Body of pancreas (tissue), 4 donors: Measurements from ENCODE around the gene NUDT10. TPM values are rescaled to one million over a fixed set of nuclear protein-coding genes. Genes with fewer than 3 reads are reported as not detected.
"Not testable (repeated sequence)": the region's sequence is repeated elsewhere in the genome, so short reads cannot be mapped to it uniquely, and the experiment has no call there.

Source experiments
- ATAC-seq: fragments of 150-250 bp; one replicate; pipeline ENCODE4 v1.9.1; 2016
- DNase-seq, 4 donors: peaks; one replicate each; pipeline ENCODE4 v3.0.0-alpha.2; 2019
- H3K27ac ChIP-seq, 4 donors: fragments of 200-600 bp; sonication (generic); 1 replicate in 3 of 4; 2 replicates in 1 of 4; pipeline versions ENCODE4 v1.5.1 to v1.6.1; 2016 to 2019; ENCODE audit warnings: mild to moderate bottlenecking in 1 of 4, mixed read lengths in 1 of 4, moderate library complexity in 1 of 4
- H3K27me3 ChIP-seq, 2 donors: fragments of 200-600 bp; sonication (generic); one replicate each; pipeline ENCODE4 v1.6.0; 2016; ENCODE audit warnings: mild to moderate bottlenecking in 1 of 2
- H3K36me3 ChIP-seq, 2 donors: fragments of 200-600 bp; sonication (generic); replicated peaks in 1 of 2; 2 replicates each; pipeline ENCODE4 v1.5.1; 2016; ENCODE audit warnings: low read depth in 2 of 2; ENCODE audit not compliant: insufficient read depth in 1 of 2
- H3K4me1 ChIP-seq: fragments of 200-600 bp; sonication (generic); one replicate; pipeline ENCODE4 v1.6.0; 2016
- H3K4me3 ChIP-seq, 2 donors: fragments of 200-600 bp; sonication (generic); 1 replicate in 1 of 2; 2 replicates in 1 of 2; pipeline ENCODE4 v1.5.1; 2016 to 2019
- H3K9me3 ChIP-seq, 3 donors: fragments of 200-600 bp; sonication (generic); 1 replicate in 2 of 3; 2 replicates in 1 of 3; pipeline ENCODE4 v1.5.1; 2016
- CTCF ChIP-seq, 7 experiments: fragments of 450-650 bp in 4 of 7; fragments of 200-600 bp in 3 of 7; sonication (generic) in 3 of 7; IDR thresholded peaks; one replicate each; pipeline ENCODE4 v1.5.1; 2016 to 2019; ENCODE audit warnings: antibody characterized with exemption in 7 of 7
- POLR2A ChIP-seq, 3 donors: fragments of 450-650 bp; IDR thresholded peaks; one replicate each; pipeline ENCODE4 v1.6.1; 2016; ENCODE audit warnings: antibody characterized with exemption in 3 of 3, mild to moderate bottlenecking in 2 of 3
- WGBS, 2 donors: methylation state at CpG; one replicate each; pipeline ENCODE4 v1.1.5; 2017; 5-methylcytosine and 5-hydroxymethylcytosine counted together
- intact Hi-C: fragments of 100-400 bp; cut with DNase I; formaldehyde crosslinking; loops from one replicate; pipeline ENCODE4 v1.15.1; 2023
- total RNA-seq, 2 donors: library from RNA; depleted of rRNA; stranded (reverse); fragments of >200 nt; gene quantifications; one replicate each; pipeline ENCODE4 v1.1.0, GENCODE V29; 2016

The NUDT10 gene
- total RNA-seq = 1 to 10 TPM in 1 of 2 donors, not detected in 1; 1.0 TPM

GRCh38 chrX:51332188-51332942 lies at the start of gene NUDT10:
TSS of gene NUDT10 (plus strand) at chrX:51332822. CDS start at chrX:51332966, 144 bp downstream.
- H3K9me3 ChIP-seq = no peaks in the 10 kb centered on the region
- H3K27me3 ChIP-seq = no peaks in the 10 kb centered on the region
- no peak for TF ChIP-seq POLR2A (IDR thresholded peaks at IDR 0.05)
- no peak for TF ChIP-seq CTCF (IDR thresholded peaks at IDR 0.05)
- WGBS, 2 donors = 0% methylated on average over 34 of the region's 68 CpGs; no CpG with 5 or more reads in 1 of the 2 donors
- DNase-seq (peak; percentile 12 to 45 (median 32)), ATAC-seq (peak; percentile 33)
- no peak within 1 kb of the TSS for H3K27ac ChIP-seq
- intact Hi-C loops = no loop called here
- H3K4me1 ChIP-seq = no peaks in the 10 kb centered on the region
- no peaks in the 10 kb centered on the region for H3K36me3 ChIP-seq
- no peak within 1 kb of the TSS for H3K4me3 ChIP-seq

GRCh38 chrX:51292421-51292820 lies 40.2 kb upstream of the NUDT10 start:
- DNase-seq (no peak), ATAC-seq (no peak)
- Histone ChIP-seq H3K9me3 (no peaks in the 10 kb centered on the region), H3K4me3 (no peak overlapping the region), H3K4me1 (no peaks in the 10 kb centered on the region), H3K27ac (no peak overlapping the region), H3K27me3 (no peaks in the 10 kb centered on the region), H3K36me3 (no peaks in the 10 kb centered on the region)
- TF ChIP-seq POLR2A (IDR thresholded peaks at IDR 0.05) (no peak), CTCF (IDR thresholded peaks at IDR 0.05) (no peak)
- 20% methylated on average over 2 of the region's 3 CpGs for WGBS, 2 donors
- intact Hi-C loops = no loop called here

- H3K27ac ChIP-seq = no peak overlapping the region
- no peak overlapping the region for H3K4me3 ChIP-seq
- TF ChIP-seq POLR2A (IDR thresholded peaks at IDR 0.05) (no peak), CTCF (IDR thresholded peaks at IDR 0.05) (no peak)
- no peaks in the 10 kb centered on the region for H3K27me3 ChIP-seq
- no peaks in the 10 kb centered on the region for H3K4me1 ChIP-seq
- H3K36me3 ChIP-seq = no peaks in the 10 kb centered on the region
- intact Hi-C loops = no loop called here
- no peaks in the 10 kb centered on the region for H3K9me3 ChIP-seq
- ATAC-seq (no peak), DNase-seq (no peak)
- 65 to 85% methylated on average over 2 of the region's 2 CpGs for WGBS, 2 donors
These were observed 36.5 kb upstream of the NUDT10 start for GRCh38 chrX:51296138-51296537.

- no peaks in the 10 kb centered on the region for H3K27me3 ChIP-seq
- H3K4me3 ChIP-seq = no peak overlapping the region
- no peaks in the 10 kb centered on the region for H3K4me1 ChIP-seq
- no peak for DNase-seq
- intact Hi-C loops = no loop called here
- H3K27ac ChIP-seq = no peak overlapping the region
- ATAC-seq = no peak
- TF ChIP-seq CTCF (IDR thresholded peaks at IDR 0.05) (no peak), POLR2A (IDR thresholded peaks at IDR 0.05) (no peak)
- H3K36me3 ChIP-seq = no peaks in the 10 kb centered on the region
- no peaks in the 10 kb centered on the region for H3K9me3 ChIP-seq
- 93 to 100% methylated on average over 1 of the region's 1 CpG for WGBS, 2 donors
These were observed 16.4 kb upstream of the NUDT10 start for GRCh38 chrX:51316271-51316670.

GRCh38 chrX:51332943-51333785 lies 542 bp downstream of the NUDT10 start:
- H3K9me3 ChIP-seq, H3K27me3 ChIP-seq, H3K36me3 ChIP-seq, H3K27ac ChIP-seq, H3K4me3 ChIP-seq, intact Hi-C loops, DNase-seq, H3K4me1 ChIP-seq: not testable (repeated sequence)
- 7 to 80% methylated on average over 1 to 27 of the region's 56 CpGs for WGBS, 2 donors
- peak; percentile 30 for ATAC-seq
